Chondrocyte (in vitro differentiated cells): ENCODE measurements around the gene MDH2. TPM values are rescaled to one million over a fixed set of nuclear protein-coding genes. Genes with fewer than 3 reads are reported as not detected.
A peak's percentile ranks its signal among the peaks of the same experiment; 100 is the strongest.

ENCODE experiments used
- DNase-seq: peaks from one replicate; pipeline ENCODE4 v3.0.0; 2021; ENCODE audit warnings: mixed read lengths, low spot score
- H3K27ac Mint-ChIP-seq: one replicate; pipeline ENCODE4 v1.8.0; 2021; ENCODE audit warnings: mild to moderate bottlenecking, moderate library complexity, mixed read lengths; ENCODE audit not compliant: unreplicated experiment
- H3K27me3 Mint-ChIP-seq: 2 replicates; pipeline ENCODE4 v1.8.0; 2021; ENCODE audit warnings: low read depth, mixed read lengths
- H3K36me3 Mint-ChIP-seq: 2 replicates; pipeline ENCODE4 v1.8.0; 2021; ENCODE audit warnings: low read depth, mixed read lengths
- H3K4me1 Mint-ChIP-seq: 2 replicates; pipeline ENCODE4 v1.8.0; 2021; ENCODE audit warnings: low read depth, mild to moderate bottlenecking, mixed read lengths
- H3K4me3 Mint-ChIP-seq: one replicate; pipeline ENCODE4 v1.8.0; 2021; ENCODE audit warnings: mild to moderate bottlenecking, moderate library complexity, mixed read lengths; ENCODE audit not compliant: unreplicated experiment
- H3K9me3 Mint-ChIP-seq: 2 replicates; pipeline ENCODE4 v1.8.0; 2021; ENCODE audit warnings: low read depth, mixed read lengths
- total RNA-seq: library from RNA; stranded (reverse); gene quantifications from 3 replicates; pipeline ENCODE4 v1.2.1, GENCODE V29; 2021
- TF ChIP-seq, protein P1 (sequence below): fragments of 200-600 bp; sonication (generic); IDR thresholded peaks from 2 replicates; pipeline ENCODE4 v1.5.0; 2021; ENCODE audit warnings: antibody characterized with exemption, mild to moderate bottlenecking, moderate library complexity

MDH2 gene
- total RNA-seq, 1 donor from 2014 or later, result 119 TPM

DNA sequence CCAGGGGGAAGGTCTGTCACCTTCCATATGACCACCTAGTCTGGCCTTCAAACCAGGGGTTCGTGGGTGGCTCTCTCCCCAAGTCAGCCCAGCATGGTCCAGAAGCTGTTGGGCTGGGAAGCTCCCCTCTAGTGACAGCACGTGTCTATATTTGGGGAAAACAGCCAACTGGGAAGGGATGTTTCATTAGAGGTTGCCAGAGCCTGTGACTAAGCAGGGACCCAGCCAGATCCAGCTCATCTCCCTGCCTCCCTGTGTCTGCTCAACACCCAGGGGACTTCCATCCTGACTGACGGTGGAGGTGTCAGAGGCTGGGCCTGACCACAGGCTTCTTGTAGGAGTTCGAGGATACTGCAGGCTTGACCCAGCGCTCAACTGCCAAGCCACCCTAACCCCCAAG is 10.6 kb upstream of the MDH2 start:
- Mint-ChIP-seq H3K27me3 (no peaks in the 10 kb centered on the region), H3K4me3 (no peak overlapping the region), H3K9me3 (no peaks in the 10 kb centered on the region), H3K27ac (no peak overlapping the region), H3K4me1 (no peaks in the 10 kb centered on the region), H3K36me3 (no peaks in the 10 kb centered on the region)
- TF ChIP-seq, protein P1, sequence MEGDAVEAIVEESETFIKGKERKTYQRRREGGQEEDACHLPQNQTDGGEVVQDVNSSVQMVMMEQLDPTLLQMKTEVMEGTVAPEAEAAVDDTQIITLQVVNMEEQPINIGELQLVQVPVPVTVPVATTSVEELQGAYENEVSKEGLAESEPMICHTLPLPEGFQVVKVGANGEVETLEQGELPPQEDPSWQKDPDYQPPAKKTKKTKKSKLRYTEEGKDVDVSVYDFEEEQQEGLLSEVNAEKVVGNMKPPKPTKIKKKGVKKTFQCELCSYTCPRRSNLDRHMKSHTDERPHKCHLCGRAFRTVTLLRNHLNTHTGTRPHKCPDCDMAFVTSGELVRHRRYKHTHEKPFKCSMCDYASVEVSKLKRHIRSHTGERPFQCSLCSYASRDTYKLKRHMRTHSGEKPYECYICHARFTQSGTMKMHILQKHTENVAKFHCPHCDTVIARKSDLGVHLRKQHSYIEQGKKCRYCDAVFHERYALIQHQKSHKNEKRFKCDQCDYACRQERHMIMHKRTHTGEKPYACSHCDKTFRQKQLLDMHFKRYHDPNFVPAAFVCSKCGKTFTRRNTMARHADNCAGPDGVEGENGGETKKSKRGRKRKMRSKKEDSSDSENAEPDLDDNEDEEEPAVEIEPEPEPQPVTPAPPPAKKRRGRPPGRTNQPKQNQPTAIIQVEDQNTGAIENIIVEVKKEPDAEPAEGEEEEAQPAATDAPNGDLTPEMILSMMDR, result no peak
- DNase-seq, result no peak

GRCh38 chr7:76040126-76040525 is 7.8 kb upstream of the MDH2 start:
- no peaks in the 10 kb centered on the region for H3K9me3 Mint-ChIP-seq
- no peak for DNase-seq
- no peak overlapping the region for H3K4me3 Mint-ChIP-seq
- TF ChIP-seq, protein P1, result no peak
- H3K4me1 Mint-ChIP-seq, result no peaks in the 10 kb centered on the region
- no peaks in the 10 kb centered on the region for H3K27me3 Mint-ChIP-seq
- H3K36me3 Mint-ChIP-seq, result no peaks in the 10 kb centered on the region
- peak overlapping the region; percentile 39 for H3K27ac Mint-ChIP-seq

DNA sequence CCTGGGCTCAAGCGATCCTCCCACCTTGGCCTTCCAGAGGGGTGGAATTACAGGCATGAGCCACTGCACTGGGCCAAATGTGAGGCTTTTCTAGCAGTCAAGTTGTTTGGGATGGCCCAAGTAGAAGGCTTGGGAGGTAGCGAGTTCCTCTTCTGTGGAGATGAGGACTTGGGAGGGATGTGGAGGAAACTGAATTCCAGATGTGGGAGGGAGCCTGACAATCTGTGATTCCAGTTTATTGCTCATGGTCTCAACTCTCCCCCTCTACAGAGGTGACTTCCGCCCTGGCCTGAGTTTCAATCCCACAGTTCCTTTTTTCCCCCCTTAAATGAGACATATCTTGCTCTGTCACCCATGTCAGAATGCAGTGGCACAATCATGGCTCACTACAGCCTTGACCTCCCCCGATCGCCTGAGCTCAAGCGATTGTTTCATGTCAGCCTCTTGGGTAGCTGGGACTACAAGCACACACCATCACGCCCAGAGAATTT is 3.5 kb upstream of the MDH2 start:
- TF ChIP-seq, protein P1, result no peak
- H3K36me3 Mint-ChIP-seq, result no peaks in the 10 kb centered on the region
- H3K4me3 Mint-ChIP-seq, result no peak overlapping the region
- H3K9me3 Mint-ChIP-seq, result no peaks in the 10 kb centered on the region
- no peak overlapping the region for H3K27ac Mint-ChIP-seq
- H3K27me3 Mint-ChIP-seq, result no peaks in the 10 kb centered on the region
- H3K4me1 Mint-ChIP-seq, result peaks cover 16% of the 10 kb centered on the region
- no peak for DNase-seq

GRCh38 chr7:76047305-76047810 is 548 bp upstream of the MDH2 start:
- H3K9me3 Mint-ChIP-seq, result no peaks in the 10 kb centered on the region
- no peaks in the 10 kb centered on the region for H3K27me3 Mint-ChIP-seq
- peak overlapping the region; percentile 92 for H3K4me3 Mint-ChIP-seq
- TF ChIP-seq, protein P1, result no peak
- DNase-seq, result no peak
- peak overlapping the region; percentile 99 for H3K27ac Mint-ChIP-seq
- H3K4me1 Mint-ChIP-seq, result peaks cover 26% of the 10 kb centered on the region
- peaks cover 3% of the 10 kb centered on the region for H3K36me3 Mint-ChIP-seq

- no peaks in the 10 kb centered on the region for H3K9me3 Mint-ChIP-seq
- H3K4me1 Mint-ChIP-seq, result peaks cover 26% of the 10 kb centered on the region
Measured at GRCh38 chr7:76048668-76048988, 722 bp downstream of the MDH2 start.

More at GRCh38 chr7:76048668-76048988, 722 bp downstream of the MDH2 start:
- Mint-ChIP-seq H3K27me3 (no peaks in the 10 kb centered on the region), H3K27ac (peak overlapping the region; percentile 96), H3K4me3 (peak overlapping the region; percentile 92), H3K36me3 (peaks cover 3% of the 10 kb centered on the region)
- DNase-seq, result no peak
- TF ChIP-seq, protein P1, result peak; percentile 32
